ENCODE results near the gene ZNF215.
"Not testable (repeated sequence)": the region's sequence is repeated elsewhere in the genome, so short reads cannot be mapped to it uniquely, and the experiment has no call there.

The ZNF215 gene

GRCh38 chr11:6943131-6943530 lies 16.9 kb downstream of the ZNF215 start:
- DNase-seq = no peak

GRCh38 chr11:6954248-6954647 lies 28.0 kb downstream of the ZNF215 start:
- not testable (repeated sequence) for DNase-seq

GRCh38 chr11:6962141-6962540 lies 35.9 kb downstream of the ZNF215 start:
- DNase-seq = no peak

DNA sequence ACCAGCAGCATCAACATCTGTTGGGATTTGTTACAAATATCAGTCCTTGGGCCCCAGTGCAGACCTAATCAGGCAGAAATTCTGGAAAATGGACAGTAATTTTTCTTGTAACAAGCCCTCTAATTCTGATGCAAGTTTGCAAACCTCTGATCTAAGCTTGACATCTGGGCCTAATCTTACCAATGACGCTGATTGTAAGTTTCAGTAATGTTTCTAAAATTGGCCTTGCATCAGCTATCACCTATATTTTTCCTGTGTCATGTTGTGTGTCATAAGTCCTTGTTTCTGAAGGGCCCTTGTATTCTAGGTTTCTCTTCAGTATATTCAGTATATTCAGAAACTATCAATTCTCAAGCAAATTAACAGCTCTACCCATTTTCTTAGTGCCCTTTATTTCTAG lies 36.4 kb downstream of the ZNF215 start:
- no peak for DNase-seq

- DNase-seq = no peak
Measured at GRCh38 chr11:6968816-6969215, 42.6 kb downstream of the ZNF215 start.

- DNase-seq = not testable (repeated sequence)
Measured at GRCh38 chr11:6969854-6970253, 43.6 kb downstream of the ZNF215 start.

DNA sequence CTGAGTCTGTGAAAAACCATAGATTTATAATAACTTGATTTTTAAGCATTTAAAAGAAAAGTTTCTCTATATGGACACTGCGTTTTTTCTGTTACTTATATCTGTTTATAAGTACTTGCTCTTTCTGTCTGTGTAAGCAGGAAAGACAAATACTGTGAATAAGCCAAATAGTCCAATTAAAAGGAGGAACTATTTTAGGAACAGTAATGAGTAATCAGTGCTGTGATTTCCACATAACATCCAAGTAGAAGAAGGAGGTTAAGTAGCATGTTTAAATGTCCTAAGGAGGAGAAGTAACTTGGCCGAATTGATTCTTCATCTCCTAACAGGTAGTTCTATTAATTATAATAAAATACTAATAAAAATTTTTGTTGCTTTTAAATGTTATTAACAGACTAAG lies 53.1 kb downstream of the ZNF215 start:
- no peak for DNase-seq

- no peak for DNase-seq
Measured at GRCh38 chr11:6986487-6986886, 60.3 kb downstream of the ZNF215 start.

DNA sequence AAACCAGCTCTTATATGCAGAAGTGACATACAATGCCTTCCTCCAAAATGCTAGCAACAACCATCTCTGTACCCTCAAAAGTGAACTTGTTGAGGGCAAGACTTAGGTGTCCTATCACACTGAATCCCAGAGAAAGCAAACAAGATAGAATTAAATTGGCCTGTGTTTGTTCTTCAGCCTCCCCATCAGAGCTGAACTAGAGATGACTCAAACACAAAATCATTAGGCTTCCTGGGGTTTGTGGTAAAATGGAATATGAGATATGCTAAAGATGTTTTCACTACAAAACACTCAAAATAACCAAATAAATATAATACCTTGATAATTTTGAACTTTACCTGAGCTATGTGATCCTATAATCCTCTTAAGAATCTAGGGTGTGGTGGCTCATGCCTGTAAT lies 62.3 kb downstream of the ZNF215 start:
- DNase-seq = no peak

DNA sequence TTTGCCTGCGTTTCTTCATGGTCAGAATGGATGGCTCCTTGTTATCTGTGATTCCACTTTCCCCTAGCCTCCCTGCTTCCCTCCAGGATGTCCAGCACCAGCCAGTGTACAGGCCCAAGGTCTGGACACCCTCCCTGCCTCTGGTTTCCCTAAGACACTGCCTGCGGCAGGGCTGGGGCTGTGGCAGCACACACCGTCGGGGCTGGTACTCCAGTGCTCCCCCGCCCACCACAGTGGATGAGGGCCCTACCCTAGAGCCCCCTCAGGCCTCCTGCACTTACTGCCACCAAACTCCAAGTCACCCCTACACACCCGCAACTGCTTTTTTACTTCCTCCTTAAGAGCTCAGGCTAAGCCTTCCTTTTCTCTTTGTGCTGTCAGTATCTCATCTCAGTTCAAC lies 65.0 kb downstream of the ZNF215 start:
- no peak for DNase-seq

DNA sequence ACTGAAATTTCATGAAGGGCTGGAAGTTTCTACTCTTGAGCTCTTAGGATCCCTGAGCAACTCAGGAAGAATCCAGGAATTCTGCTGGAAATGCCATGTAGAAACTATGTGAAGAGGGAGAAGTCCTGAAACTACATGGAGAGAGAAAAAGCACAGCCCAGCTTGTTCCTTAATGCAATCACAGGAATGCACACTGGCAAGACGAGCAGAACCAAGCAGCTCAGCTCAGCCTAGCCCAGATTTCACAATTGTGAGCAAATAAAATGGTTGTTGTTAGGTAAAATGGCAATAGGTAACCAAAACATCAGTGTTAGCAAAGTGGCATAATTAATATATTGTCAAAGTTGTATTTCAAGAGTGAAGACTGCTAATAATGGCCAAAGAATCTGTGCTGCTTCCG lies 65.8 kb downstream of the ZNF215 start:
- DNase-seq = no peak

GRCh38 chr11:6992457-6993417 lies 66.5 kb downstream of the ZNF215 start:
- no peak for DNase-seq

DNA sequence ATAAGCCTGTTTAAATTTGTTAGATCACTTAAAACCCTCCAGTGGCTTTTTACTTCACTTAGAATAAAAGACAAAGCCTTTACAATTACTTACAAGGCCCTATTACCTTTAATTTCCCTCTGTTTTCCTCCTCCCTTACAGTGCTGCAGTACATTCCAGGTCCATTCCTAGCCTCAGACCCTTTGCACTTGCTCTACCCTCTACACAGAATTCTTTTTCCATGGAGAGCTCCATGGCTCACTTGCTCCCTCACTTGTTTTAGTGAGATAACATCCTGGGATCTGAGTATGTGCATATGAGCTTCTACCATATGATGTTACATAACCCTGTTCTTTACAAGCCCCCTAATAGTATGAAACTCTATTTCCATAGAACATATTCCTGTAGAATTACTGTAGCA lies 69.5 kb downstream of the ZNF215 start:
- no peak for DNase-seq

DNA sequence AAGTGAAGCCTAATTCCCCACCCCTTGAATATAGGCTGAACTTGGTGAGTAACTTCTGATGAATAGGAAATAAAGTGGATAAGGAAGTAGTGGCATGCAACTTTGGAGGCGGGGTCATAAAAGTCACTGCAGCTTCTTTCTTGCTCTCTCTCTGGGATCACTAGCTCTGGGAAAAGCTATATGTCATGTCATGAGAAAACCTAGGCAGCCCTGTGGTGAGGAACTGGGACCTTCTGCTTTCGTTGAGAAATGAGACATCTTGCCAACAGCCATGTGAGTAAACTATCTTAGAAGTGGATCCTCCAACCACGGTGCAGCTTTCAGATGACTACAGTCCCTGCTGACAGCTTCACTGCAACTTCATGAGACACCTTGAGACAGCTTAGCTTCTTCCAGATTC lies 78.3 kb downstream of the ZNF215 start:
- DNase-seq = no peak

Data from NCI-H1092 treated with DMSO at 0.1 percent for 48 hours (cell line).